GM12878 (cell line): ENCODE measurements around the gene DUSP10. TPM values are rescaled to one million over a fixed set of nuclear protein-coding genes. Genes with fewer than 3 reads are reported as not detected.

Source experiments
- CEBPB ChIP-seq, 2 experiments: fragments of 150-350 bp in 1 of 2; IDR thresholded peaks; 2 replicates each; pipeline ENCODE4 v1.6.1; 2012 to 2014; ENCODE audit warnings: low read depth in 2 of 2, low read length in 2 of 2, borderline replicate concordance in 1 of 2, inconsistent platforms in 1 of 2
- CHD4 ChIP-seq: fragments of 200-600 bp; sonication (generic); IDR thresholded peaks from 2 replicates; pipeline ENCODE4 v1.6.1; 2016; ENCODE audit warnings: mild to moderate bottlenecking
- EP300 ChIP-seq, 2 experiments: fragments of 150-350 bp in 1 of 2; IDR thresholded peaks; 2 replicates each; pipeline ENCODE4 v1.6.1; 2011 to 2012; ENCODE audit warnings: low read depth in 2 of 2, low read length in 2 of 2, borderline replicate concordance in 1 of 2, improper control_type of control experiment in 1 of 2, inconsistent platforms in 1 of 2; ENCODE audit not compliant: control insufficient read depth in 1 of 2
- MEF2B ChIP-seq: fragments of 450-650 bp; IDR thresholded peaks from 2 replicates; pipeline ENCODE4 v1.6.1; 2018; ENCODE audit warnings: mild to moderate bottlenecking, moderate library complexity; ENCODE audit not compliant: partially characterized antibody, poor library complexity, severe bottlenecking
- PAX5 ChIP-seq: IDR thresholded peaks from 2 replicates; pipeline ENCODE4 v1.6.1; 2011; ENCODE audit warnings: low read depth, low read length, borderline replicate concordance
- RCOR1 ChIP-seq: conservative IDR thresholded peaks from 2 replicates; pipeline ENCODE4 v1.6.1; 2012; ENCODE audit warnings: low read depth, low read length, improper control_type of control experiment
- RFX5 ChIP-seq: IDR thresholded peaks from 2 replicates; pipeline ENCODE4 v1.6.1; 2011; ENCODE audit warnings: low read depth, low read length, improper control_type of control experiment
- SIN3A ChIP-seq: IDR thresholded peaks from 2 replicates; pipeline ENCODE4 v1.6.1; 2012; ENCODE audit warnings: low read depth, low read length, improper control_type of control experiment
- SMAD5 ChIP-seq: IDR thresholded peaks from 2 replicates; pipeline ENCODE4 v1.6.1; 2016; ENCODE audit warnings: antibody characterized with exemption, low read depth
- SPI1 ChIP-seq: IDR thresholded peaks from 2 replicates; pipeline ENCODE4 v1.6.1; 2011; ENCODE audit warnings: low read depth, mild to moderate bottlenecking, low read length, moderate library complexity, borderline replicate concordance; ENCODE audit not compliant: insufficient read depth
- SREBF2 ChIP-seq: IDR thresholded peaks from 2 replicates; pipeline ENCODE4 v1.6.1; 2012; ENCODE audit warnings: mild to moderate bottlenecking, low read length
- SUZ12 ChIP-seq: fragments of 200-600 bp; sonication (generic); IDR thresholded peaks from one replicate; pipeline ENCODE4 v1.6.1; 2018; ENCODE audit warnings: antibody characterized with exemption, mild to moderate bottlenecking; ENCODE audit not compliant: unreplicated experiment
- TCF7 ChIP-seq: IDR thresholded peaks from 2 replicates; pipeline ENCODE4 v1.6.1; 2014; ENCODE audit warnings: antibody characterized with exemption, borderline replicate concordance
- ZNF384 ChIP-seq: IDR thresholded peaks from 2 replicates; pipeline ENCODE4 v1.6.1; 2012; ENCODE audit warnings: low read depth, mild to moderate bottlenecking, low read length, improper control_type of control experiment, borderline replicate concordance
- polyA plus RNA-seq, 11 experiments: library from polyadenylated mRNA; depleted of rRNA in 4 of 11; unstranded in 6 of 11; stranded (reverse) in 5 of 11; fragments of >200 nt; fragmentation: Nextera tagmentation in 4 of 11; fragmentation: Illumina TruSeq in 1 of 11; extraction: Ambion mirVana in 4 of 11; extraction: Trizol in 1 of 11; gene quantifications; 1 replicate in 1 of 11; 2 replicates in 10 of 11; pipeline versions ENCODE4 v1.2.1 to v1.2.3, GENCODE V29; 2011 to 2016; ENCODE audit warnings: inconsistent platforms in 2 of 11, missing spikeins in 2 of 11, low read depth in 1 of 11
- total RNA-seq, 4 experiments: library from RNA; depleted of rRNA in 3 of 4; stranded (reverse); fragments of >200 nt in 3 of 4; fragmentation: Illumina TruSeq in 1 of 4; extraction: Trizol in 1 of 4; gene quantifications; 2 replicates each; pipeline versions ENCODE4 v1.2.1 to v1.2.3, GENCODE V29; 2013 to 2021
- TF ChIP-seq, protein P1 (sequence below): IDR thresholded peaks from 2 replicates; pipeline ENCODE4 v1.6.1; 2012; ENCODE audit warnings: low read length, inconsistent platforms
- TF ChIP-seq, protein P2 (sequence below): fragments of 450-650 bp; IDR thresholded peaks from 2 replicates; pipeline ENCODE4 v1.6.1; 2017; ENCODE audit warnings: mild to moderate bottlenecking, low read depth, inconsistent platforms; ENCODE audit not compliant: poor library complexity, severe bottlenecking
- TF ChIP-seq, protein P3 (sequence below): fragments of 450-650 bp; IDR thresholded peaks from 2 replicates; pipeline ENCODE4 v1.6.1; 2017; ENCODE audit warnings: mild to moderate bottlenecking, moderate library complexity
- TF ChIP-seq, protein P4 (sequence below): IDR thresholded peaks from 2 replicates; pipeline ENCODE4 v1.6.1; 2011; ENCODE audit warnings: low read depth, mild to moderate bottlenecking, low read length, moderate library complexity, borderline replicate concordance; ENCODE audit errors: extremely low read depth
- TF ChIP-seq, protein P5 (sequence below): fragments of 450-650 bp; IDR thresholded peaks from 2 replicates; pipeline ENCODE4 v1.6.1; 2017; ENCODE audit warnings: mild to moderate bottlenecking

Gene DUSP10
- total and polyA plus RNA-seq, 10 of the 15 experiments (the other 5 are each of a cell fraction or from before 2014, with no cell fraction given), result 20.3 to 38.4 (median 27.8) TPM

DNA sequence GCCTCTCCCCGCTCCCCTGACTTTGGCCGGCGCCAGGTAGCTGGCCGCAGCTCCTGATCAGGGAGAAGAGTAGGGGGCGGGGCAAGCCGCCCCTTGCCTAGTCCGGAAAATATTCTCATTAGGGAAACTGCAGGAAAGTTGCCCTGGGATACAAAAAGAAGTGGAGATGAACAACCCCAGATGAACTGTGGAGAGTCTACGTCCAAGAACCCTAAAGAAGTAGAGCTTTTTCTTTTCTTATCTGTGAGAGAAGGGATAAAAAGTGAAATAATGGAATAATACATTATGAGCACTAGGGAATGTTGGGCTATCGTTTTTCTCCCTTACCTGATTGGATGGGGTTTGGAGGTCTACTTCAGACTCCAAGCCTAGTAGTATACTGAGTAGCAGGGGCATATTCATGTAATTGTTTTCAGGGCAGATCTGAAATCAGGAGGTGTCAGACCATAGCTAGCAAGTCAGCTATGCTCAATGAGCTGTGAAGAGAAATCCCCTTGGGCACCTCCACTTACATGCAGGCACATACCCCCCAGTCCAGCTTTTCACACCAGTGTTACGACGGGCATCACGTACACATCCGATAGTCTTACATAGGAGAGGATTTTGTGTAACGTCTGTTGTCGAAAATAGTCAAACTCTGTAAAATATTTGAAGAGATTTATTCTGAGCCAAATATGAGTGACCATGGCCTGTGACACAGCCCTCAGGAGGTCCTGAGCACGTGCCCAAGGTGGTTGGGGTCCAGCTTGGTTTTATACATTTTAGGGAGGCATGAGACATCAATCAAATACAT lies 1.7 kb upstream of the DUSP10 start (continued):
- no peak for TF ChIP-seq CHD4
- TF ChIP-seq, protein P1, sequence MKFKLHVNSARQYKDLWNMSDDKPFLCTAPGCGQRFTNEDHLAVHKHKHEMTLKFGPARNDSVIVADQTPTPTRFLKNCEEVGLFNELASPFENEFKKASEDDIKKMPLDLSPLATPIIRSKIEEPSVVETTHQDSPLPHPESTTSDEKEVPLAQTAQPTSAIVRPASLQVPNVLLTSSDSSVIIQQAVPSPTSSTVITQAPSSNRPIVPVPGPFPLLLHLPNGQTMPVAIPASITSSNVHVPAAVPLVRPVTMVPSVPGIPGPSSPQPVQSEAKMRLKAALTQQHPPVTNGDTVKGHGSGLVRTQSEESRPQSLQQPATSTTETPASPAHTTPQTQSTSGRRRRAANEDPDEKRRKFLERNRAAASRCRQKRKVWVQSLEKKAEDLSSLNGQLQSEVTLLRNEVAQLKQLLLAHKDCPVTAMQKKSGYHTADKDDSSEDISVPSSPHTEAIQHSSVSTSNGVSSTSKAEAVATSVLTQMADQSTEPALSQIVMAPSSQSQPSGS, result peak; percentile 59; the same call in 1 of the 2 replicates
- no peak for TF ChIP-seq CEBPB (IDR thresholded peaks at IDR 0.05; ENCODE audit: borderline replicate concordance in 1 of 2, low read depth in 2 of 2, low read length in 2 of 2)
- TF ChIP-seq, protein P2, sequence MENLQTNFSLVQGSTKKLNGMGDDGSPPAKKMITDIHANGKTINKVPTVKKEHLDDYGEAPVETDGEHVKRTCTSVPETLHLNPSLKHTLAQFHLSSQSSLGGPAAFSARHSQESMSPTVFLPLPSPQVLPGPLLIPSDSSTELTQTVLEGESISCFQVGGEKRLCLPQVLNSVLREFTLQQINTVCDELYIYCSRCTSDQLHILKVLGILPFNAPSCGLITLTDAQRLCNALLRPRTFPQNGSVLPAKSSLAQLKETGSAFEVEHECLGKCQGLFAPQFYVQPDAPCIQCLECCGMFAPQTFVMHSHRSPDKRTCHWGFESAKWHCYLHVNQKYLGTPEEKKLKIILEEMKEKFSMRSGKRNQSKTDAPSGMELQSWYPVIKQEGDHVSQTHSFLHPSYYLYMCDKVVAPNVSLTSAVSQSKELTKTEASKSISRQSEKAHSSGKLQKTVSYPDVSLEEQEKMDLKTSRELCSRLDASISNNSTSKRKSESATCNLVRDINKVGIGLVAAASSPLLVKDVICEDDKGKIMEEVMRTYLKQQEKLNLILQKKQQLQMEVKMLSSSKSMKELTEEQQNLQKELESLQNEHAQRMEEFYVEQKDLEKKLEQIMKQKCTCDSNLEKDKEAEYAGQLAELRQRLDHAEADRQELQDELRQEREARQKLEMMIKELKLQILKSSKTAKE, result peak; percentile 99
- no peak for TF ChIP-seq TCF7
- TF ChIP-seq MEF2B, result peak; percentile 90
- TF ChIP-seq PAX5, result peak; percentile 96
- no peak for TF ChIP-seq SREBF2
- no peak for TF ChIP-seq SPI1
- TF ChIP-seq, protein P3, sequence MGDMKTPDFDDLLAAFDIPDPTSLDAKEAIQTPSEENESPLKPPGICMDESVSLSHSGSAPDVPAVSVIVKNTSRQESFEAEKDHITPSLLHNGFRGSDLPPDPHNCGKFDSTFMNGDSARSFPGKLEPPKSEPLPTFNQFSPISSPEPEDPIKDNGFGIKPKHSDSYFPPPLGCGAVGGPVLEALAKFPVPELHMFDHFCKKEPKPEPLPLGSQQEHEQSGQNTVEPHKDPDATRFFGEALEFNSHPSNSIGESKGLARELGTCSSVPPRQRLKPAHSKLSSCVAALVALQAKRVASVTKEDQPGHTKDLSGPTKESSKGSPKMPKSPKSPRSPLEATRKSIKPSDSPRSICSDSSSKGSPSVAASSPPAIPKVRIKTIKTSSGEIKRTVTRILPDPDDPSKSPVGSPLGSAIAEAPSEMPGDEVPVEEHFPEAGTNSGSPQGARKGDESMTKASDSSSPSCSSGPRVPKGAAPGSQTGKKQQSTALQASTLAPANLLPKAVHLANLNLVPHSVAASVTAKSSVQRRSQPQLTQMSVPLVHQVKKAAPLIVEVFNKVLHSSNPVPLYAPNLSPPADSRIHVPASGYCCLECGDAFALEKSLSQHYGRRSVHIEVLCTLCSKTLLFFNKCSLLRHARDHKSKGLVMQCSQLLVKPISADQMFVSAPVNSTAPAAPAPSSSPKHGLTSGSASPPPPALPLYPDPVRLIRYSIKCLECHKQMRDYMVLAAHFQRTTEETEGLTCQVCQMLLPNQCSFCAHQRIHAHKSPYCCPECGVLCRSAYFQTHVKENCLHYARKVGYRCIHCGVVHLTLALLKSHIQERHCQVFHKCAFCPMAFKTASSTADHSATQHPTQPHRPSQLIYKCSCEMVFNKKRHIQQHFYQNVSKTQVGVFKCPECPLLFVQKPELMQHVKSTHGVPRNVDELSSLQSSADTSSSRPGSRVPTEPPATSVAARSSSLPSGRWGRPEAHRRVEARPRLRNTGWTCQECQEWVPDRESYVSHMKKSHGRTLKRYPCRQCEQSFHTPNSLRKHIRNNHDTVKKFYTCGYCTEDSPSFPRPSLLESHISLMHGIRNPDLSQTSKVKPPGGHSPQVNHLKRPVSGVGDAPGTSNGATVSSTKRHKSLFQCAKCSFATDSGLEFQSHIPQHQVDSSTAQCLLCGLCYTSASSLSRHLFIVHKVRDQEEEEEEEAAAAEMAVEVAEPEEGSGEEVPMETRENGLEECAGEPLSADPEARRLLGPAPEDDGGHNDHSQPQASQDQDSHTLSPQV, result peak; percentile 4; the same call in 1 of the 2 replicates
- TF ChIP-seq ZNF384, result no peak
- TF ChIP-seq, protein P4, sequence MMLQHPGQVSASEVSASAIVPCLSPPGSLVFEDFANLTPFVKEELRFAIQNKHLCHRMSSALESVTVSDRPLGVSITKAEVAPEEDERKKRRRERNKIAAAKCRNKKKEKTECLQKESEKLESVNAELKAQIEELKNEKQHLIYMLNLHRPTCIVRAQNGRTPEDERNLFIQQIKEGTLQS, result no peak
- TF ChIP-seq EP300 (IDR thresholded peaks at IDR 0.05; ENCODE audit: borderline replicate concordance in 1 of 2, control insufficient read depth in 1 of 2, low read depth in 2 of 2, low read length in 2 of 2), result peak; percentile 72 to 82; a peak in 1 of 4 replicates
- TF ChIP-seq RCOR1, result no peak
- TF ChIP-seq, protein P5, sequence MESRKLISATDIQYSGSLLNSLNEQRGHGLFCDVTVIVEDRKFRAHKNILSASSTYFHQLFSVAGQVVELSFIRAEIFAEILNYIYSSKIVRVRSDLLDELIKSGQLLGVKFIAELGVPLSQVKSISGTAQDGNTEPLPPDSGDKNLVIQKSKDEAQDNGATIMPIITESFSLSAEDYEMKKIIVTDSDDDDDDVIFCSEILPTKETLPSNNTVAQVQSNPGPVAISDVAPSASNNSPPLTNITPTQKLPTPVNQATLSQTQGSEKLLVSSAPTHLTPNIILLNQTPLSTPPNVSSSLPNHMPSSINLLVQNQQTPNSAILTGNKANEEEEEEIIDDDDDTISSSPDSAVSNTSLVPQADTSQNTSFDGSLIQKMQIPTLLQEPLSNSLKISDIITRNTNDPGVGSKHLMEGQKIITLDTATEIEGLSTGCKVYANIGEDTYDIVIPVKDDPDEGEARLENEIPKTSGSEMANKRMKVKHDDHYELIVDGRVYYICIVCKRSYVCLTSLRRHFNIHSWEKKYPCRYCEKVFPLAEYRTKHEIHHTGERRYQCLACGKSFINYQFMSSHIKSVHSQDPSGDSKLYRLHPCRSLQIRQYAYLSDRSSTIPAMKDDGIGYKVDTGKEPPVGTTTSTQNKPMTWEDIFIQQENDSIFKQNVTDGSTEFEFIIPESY, result no peak
- TF ChIP-seq SUZ12, result no peak
- TF ChIP-seq SIN3A, result no peak
- no peak for TF ChIP-seq SMAD5
- TF ChIP-seq RFX5, result no peak
